NCI-H146 treated with DMSO at 0.1 percent for 48 hours (cell line): ENCODE measurements around the gene GJB1.

Experiments used
- DNase-seq: peaks from one replicate; lab custom pipeline; 2025; ENCODE audit not compliant: unreplicated experiment; lab: John Stamatoyannopoulos, UW

Gene GJB1

DNA sequence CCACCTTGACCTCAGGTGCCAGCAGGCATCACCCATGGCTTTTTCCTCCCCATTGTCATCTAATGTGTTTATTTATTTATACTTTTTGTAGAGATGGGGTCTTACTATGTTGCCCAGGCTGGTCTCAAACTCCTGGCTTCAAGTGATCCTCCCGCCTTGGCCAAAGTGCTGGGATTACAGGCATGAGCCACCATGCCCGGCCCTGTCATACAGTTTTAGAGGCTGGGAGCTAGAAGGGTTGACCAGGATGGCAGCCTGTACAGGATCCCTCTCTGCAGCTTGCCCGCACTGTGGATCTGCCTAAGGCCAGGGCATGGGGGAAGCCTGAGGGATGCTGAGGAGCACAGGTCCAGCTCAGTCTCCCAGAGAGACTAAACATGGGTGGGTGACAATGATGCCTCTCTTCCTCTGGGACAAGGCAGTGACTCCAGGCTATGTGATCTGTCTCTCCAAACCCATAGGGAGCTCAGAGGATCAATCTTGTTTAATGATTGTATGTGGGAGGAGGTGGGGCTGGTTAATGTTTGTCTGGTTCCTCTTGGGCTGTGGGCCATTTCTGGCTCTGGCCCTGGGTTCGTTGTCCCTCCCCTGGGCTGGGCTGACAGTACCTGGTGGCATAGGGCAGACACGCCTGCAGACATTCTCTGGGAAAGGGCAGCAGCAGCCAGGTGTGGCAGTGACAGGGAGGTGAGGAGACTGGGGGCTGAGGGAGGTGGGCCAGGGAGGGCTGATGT lies 8.3 kb upstream of the GJB1 start:
- DNase-seq = peak; percentile 60

GRCh38 chrX:71215338-71215912 lies 7.6 kb upstream of the GJB1 start:
- peak; percentile 60 for DNase-seq

DNA sequence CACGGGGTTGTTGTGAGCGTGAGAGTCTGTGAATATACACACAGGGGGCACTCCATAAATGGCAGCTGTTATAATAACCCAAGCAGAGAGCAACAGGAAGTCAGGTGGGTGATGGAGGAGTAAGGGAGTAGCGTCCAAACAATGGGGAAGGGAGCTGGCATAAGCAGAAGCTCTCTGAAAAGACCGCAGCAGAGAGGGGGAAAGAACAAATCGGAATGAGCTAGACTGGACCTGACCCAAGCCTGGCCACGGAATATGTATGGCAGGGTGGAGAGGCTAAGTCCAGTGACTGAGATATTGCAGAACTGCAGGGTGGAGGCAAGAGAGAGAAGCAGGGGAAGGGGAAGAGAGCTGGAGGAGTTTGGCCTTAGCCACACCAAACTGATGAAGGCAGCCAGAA lies 6.5 kb upstream of the GJB1 start:
- peak; percentile 95 for DNase-seq

GRCh38 chrX:71217298-71217697 lies 5.7 kb upstream of the GJB1 start:
- no peak for DNase-seq

DNA sequence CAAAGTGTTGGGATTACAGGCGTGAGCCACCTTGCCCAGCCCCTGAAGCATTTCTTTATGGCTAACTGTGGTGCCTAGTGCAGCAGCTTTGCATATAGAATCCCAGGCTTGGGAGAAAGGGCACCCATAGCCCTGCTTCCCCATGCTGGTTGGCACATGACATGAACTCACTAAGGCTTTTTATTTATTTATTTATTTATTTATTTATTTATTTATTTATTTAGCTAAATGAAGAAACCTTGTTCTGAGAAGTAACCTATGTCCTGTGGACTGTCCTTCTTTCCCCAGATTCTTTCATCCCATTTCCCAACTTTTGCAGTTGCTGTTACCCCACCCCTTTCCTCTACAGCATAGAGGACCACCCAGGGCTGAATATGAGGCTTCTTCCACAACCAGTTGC lies 1.9 kb upstream of the GJB1 start:
- DNase-seq = no peak

GRCh38 chrX:71224098-71224708 lies 1.2 kb downstream of the GJB1 start:
- no peak for DNase-seq

DNA sequence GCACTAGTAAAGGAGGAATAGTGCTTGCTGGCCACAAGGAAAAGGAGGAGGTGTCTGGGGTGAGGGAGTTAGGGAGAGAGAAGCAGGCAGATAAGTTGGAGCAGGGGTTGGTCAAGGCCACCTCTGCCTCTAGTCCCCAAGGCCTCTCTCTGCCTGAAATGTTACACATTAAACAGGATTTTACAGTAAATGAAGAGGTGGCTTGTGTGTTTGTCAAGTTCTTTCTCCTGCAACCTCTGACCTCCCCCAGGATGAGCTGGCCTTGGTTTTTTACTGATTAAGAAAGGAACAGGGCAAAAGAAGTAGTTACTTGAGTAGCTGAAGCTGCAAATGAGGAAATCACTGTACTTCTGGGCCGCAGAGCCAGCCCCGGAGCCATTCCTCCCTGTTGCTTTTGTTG lies 2.0 kb downstream of the GJB1 start:
- no peak for DNase-seq

DNA sequence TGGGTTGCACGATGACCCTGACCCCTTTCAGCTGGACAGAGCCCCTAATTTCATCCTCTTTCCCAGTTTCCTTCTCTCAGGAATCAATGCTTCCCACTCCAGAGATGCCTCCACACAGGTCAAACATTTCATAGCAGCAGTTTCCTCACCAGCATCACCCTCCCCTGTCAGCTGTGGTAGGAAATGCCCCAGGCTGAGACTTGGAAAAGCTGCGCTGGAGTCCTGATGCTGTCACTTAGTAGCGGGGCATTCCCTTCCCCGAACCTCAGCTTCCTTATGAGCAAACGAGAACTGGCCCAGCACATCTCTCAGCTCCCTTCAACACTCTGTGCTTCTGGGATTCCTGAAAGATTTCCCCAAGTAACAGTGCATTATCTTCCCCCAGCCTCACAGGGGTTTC lies 2.7 kb downstream of the GJB1 start:
- no peak for DNase-seq

- DNase-seq = no peak
These were observed 4.5 kb downstream of the GJB1 start for GRCh38 chrX:71227370-71228062.

- no peak for DNase-seq
These were observed 5.1 kb downstream of the GJB1 start for GRCh38 chrX:71228063-71228642.

- DNase-seq = no peak
These were observed 12.5 kb downstream of the GJB1 start for GRCh38 chrX:71235482-71235881.

DNA sequence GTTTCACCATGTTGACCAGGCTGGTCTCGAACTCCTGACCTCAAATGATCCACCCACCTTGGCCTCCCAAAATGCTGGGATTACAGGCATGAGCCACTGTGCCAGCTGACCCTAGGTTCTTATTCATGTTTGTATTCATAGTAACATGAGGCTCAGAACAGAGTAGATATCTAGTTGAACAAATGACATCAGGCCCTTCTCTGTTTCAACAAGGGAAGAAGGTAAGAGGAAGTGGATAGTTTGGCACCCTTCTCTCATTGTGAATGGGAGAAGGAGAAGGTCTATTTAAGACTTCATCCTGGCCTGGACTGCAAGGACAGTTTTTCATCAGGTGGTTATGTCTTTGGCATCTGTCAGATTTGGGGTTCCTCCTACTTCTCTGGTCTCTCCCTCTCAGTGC lies 13.8 kb downstream of the GJB1 start:
- no peak for DNase-seq

GRCh38 chrX:71239781-71240180 lies 16.8 kb downstream of the GJB1 start:
- no peak for DNase-seq

DNA sequence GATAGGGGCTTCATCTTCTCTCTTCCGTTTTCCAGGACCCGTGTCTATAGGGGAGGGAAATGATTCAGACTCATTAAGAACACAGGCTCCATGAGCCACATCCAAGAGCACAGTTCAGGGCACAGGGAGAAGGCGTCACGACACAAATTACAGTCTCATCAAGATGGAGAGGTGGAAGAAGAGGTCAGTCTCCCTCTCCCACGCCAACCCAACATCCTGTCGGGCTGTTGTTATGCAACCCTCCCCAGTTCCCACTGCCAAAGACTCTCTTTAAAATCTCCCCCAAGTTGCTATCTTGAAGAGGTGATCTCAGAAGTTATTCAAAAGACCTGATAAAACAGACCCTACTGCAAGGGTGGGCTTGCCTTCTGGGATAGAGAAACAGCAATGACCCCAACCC lies 18.3 kb downstream of the GJB1 start:
- no peak for DNase-seq

DNA sequence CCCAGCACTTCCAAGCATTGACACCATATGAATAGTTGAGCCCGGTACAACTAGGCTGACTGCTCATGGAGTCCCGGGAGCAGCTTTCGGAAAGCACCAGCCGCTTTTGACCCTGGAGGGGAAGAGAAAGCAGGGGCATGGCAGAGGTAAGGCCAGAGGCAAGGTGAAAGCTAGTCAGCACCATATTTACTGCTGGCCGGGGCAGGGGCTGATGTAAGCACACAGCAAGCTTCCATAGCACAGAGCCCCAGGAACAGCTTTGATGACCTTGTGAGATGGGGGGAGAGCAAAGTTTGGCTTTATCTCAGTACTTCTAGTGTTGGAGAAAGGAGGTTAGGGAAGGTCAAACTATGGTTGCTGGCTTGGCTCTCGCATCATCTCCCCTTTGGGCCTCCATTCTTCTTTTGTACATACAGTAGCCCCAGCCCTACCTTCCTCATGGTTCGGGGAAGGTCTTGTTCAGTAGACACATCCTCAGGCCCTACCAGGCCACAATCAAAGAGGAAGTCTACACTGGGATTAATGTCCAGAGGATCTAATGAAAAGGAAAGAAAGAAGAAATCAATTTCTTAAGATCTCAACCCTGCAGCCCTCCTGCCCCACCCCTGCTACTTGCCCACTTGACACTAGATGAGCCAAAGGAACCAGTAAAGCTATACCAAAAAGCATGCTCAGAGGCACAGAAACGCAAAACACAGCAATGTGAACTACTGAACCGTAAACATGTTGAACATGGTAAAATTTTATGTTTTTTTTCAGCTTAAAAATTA lies 21.5 kb downstream of the GJB1 start:
- DNase-seq = no peak

DNA sequence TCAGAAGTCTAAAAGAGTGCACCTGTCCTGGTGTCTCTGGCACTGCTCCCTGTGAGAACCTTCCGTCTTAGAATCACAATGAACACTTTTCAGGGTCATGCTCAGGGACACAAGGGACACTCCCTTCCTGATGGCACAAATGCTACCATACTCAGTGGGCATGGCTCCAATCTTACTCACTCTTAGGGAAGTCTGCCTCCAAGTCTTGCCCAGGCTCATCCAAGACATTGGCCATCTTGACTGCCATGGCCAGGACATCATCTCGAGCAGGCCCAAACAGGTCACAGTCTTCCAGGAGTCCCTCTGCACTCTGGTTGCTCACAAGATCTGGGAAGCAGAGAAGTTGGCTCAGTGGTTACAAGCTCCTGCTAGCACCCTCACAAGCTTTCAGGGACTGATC lies 22.1 kb downstream of the GJB1 start:
- DNase-seq = no peak

DNA sequence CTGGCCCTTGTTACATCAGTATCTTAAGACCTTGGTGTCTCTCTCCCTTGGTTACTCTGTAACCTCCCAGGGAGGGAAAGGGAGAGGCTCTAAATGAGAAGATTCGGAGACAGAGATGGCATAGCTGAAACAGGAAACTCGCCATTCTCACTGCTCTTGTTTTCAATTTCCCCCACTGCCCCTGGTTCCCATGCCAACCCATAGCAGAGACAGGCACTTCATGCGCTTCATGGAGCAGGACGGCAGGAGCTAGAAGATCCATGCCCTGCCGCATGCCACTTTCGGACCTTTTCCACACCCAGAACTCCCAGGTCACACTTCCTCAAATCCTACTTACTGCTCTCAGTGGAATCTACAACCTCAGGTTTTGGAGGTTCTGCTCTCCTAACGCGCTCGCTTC lies 27.8 kb downstream of the GJB1 start:
- no peak for DNase-seq

- no peak for DNase-seq
These were observed 28.5 kb downstream of the GJB1 start for GRCh38 chrX:71251466-71251973.

GRCh38 chrX:71252221-71252620 lies 29.2 kb downstream of the GJB1 start:
- no peak for DNase-seq

GRCh38 chrX:71253253-71254091 lies 30.4 kb downstream of the GJB1 start:
- no peak for DNase-seq
